ENCODE measurements around the gene PAK5.

DNA sequence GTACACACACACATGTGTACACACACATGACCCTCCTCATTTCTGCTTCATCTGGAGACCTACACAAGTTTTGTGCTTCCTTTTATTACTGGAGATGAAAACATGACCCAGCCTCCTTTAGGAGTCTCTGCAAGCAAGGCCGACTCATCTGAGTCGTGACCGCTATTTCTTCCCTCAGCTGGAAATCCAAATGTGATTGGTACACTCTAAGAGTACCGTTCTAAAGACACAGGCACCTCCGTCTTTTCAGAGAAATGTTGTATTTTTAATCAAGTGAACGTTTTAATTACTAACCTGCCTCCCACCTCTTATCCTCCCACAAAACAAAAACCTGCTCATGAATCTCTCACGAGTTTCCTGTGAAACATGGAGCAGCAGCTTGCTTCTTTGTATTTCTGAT is 261.5 kb downstream of the PAK5 start:
- no peak for TF ChIP-seq AKNA (CRISPR knock-in tag; IDR thresholded peaks at IDR 0.05; ENCODE audit: borderline replicate concordance)
- no peak for TF ChIP-seq NR2F2 (IDR thresholded peaks at IDR 0.05; ENCODE audit: borderline replicate concordance, low read depth)
- TF ChIP-seq ZFP36L2 (CRISPR knock-in tag; IDR thresholded peaks at IDR 0.05) = no peak
- no peak for TF ChIP-seq ARID3A (IDR thresholded peaks at IDR 0.05; ENCODE audit: low read depth, low read length)
- TF ChIP-seq POLR2AphosphoS5 (IDR thresholded peaks at IDR 0.05; ENCODE audit: low read depth, low read length) = no peak
- TF ChIP-seq ZNF570 (CRISPR knock-in tag; IDR thresholded peaks at IDR 0.05; ENCODE audit: borderline replicate concordance) = no peak
